ENCODE measurements around the gene IAPP. TPM values are rescaled to one million over a fixed set of nuclear protein-coding genes. Genes with fewer than 3 reads are reported as not detected.
"Not testable (repeated sequence)": the region's sequence is repeated elsewhere in the genome, so short reads cannot be mapped to it uniquely, and the experiment has no call there.

The IAPP gene
- total RNA-seq, 2 donors from 2014 or later = not detected

DNA sequence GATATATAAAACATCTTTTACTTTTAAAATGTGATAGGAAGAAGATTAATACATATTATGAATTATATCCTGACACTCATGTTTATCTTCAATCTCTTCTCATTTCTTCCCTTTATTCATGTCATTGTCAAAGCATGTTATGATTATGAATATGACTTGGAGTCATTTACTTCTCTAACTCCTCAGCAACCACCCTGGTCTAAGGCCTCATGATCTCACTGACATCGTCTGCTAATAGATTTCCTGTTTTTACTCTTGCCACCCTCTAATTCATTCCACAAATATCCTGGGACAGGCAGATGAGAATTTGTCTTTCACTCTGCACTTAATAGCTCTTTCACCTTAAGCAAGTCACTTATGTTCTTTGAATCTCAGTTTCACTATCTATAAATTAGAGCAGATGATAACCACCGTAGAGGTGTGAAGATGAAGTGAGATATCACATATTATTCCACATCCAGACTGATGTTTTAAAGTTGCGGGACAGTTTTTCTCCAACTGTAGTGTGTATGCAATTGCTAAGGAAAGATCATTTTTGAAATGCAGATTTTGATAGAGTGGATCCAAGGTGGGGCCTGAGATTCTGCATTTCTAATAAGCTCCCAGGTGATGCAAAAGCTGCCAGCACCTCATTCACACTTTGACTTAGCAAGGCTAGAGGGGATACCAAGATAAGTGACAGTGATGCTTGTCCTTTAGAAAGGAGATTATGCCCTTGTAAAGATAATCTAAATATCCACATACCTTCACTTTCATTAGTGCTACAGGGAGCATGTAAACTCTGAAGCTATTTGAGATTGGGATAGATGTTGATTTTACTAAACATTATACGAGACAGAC is 3.3 kb upstream of the IAPP start:
- Histone ChIP-seq H3K4me1 (no peaks in the 10 kb centered on the region), H3K36me3 (no peaks in the 10 kb centered on the region), H3K27me3 (no peaks in the 10 kb centered on the region), H3K27ac (no peak overlapping the region), H3K9me3 (no peaks in the 10 kb centered on the region), H3K4me3 (no peak overlapping the region)
- DNase-seq (ENCODE audit: low spot score) = no peak
- TF ChIP-seq, protein P1, sequence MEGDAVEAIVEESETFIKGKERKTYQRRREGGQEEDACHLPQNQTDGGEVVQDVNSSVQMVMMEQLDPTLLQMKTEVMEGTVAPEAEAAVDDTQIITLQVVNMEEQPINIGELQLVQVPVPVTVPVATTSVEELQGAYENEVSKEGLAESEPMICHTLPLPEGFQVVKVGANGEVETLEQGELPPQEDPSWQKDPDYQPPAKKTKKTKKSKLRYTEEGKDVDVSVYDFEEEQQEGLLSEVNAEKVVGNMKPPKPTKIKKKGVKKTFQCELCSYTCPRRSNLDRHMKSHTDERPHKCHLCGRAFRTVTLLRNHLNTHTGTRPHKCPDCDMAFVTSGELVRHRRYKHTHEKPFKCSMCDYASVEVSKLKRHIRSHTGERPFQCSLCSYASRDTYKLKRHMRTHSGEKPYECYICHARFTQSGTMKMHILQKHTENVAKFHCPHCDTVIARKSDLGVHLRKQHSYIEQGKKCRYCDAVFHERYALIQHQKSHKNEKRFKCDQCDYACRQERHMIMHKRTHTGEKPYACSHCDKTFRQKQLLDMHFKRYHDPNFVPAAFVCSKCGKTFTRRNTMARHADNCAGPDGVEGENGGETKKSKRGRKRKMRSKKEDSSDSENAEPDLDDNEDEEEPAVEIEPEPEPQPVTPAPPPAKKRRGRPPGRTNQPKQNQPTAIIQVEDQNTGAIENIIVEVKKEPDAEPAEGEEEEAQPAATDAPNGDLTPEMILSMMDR (IDR thresholded peaks at IDR 0.05) = no peak

- Histone ChIP-seq H3K4me1 (no peaks in the 10 kb centered on the region), H3K27me3 (no peaks in the 10 kb centered on the region), H3K9me3 (no peaks in the 10 kb centered on the region), H3K4me3 (no peak overlapping the region), H3K27ac (no peak overlapping the region), H3K36me3 (no peaks in the 10 kb centered on the region)
- DNase-seq (ENCODE audit: low spot score) = no peak
- TF ChIP-seq, protein P1 (IDR thresholded peaks at IDR 0.05) = no peak
Measured at GRCh38 chr12:21370845-21371449, 1.8 kb upstream of the IAPP start.

- TF ChIP-seq, protein P1 (IDR thresholded peaks at IDR 0.05) = no peak
- no peaks in the 10 kb centered on the region for H3K4me1 ChIP-seq
- DNase-seq (ENCODE audit: low spot score) = no peak
- no peaks in the 10 kb centered on the region for H3K9me3 ChIP-seq
- H3K4me3 ChIP-seq = no peak overlapping the region
- H3K36me3 ChIP-seq = no peaks in the 10 kb centered on the region
- H3K27me3 ChIP-seq = no peaks in the 10 kb centered on the region
- H3K27ac ChIP-seq = no peak overlapping the region
Measured at GRCh38 chr12:21379218-21379617, 6.5 kb downstream of the IAPP start.

DNA sequence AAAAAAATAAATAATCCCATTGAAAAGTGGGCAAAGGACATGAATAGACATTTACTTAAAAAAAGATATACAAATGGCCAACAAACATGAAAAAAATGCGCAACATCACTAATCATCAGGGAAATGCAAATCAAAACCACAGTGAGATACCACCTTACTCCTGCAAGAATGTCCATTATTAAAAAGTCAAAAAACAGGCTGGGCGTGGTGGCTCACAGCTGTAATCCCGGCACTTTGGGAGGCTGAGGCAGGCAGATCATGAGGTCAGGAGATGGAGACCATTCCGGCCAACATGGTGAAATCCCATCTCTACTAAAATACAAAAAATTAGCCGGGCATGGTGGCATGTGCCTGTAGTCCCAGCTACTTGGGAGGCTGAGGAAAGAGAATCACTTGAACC is 8.6 kb downstream of the IAPP start:
- not testable (repeated sequence) for DNase-seq (ENCODE audit: low spot score); H3K4me3 ChIP-seq; H3K9me3 ChIP-seq; H3K4me1 ChIP-seq; H3K36me3 ChIP-seq; H3K27me3 ChIP-seq; H3K27ac ChIP-seq

- DNase-seq (ENCODE audit: low spot score) = no peak
- no peaks in the 10 kb centered on the region for H3K36me3 ChIP-seq
- H3K9me3 ChIP-seq = no peaks in the 10 kb centered on the region
- H3K4me1 ChIP-seq = no peaks in the 10 kb centered on the region
- no peak overlapping the region for H3K4me3 ChIP-seq
- TF ChIP-seq, protein P1 (IDR thresholded peaks at IDR 0.05) = no peak
- H3K27me3 ChIP-seq = no peaks in the 10 kb centered on the region
- H3K27ac ChIP-seq = no peak overlapping the region
Measured at GRCh38 chr12:21384261-21384660, 11.6 kb downstream of the IAPP start.

GRCh38 chr12:21387174-21387573 is 14.5 kb downstream of the IAPP start:
- DNase-seq (ENCODE audit: low spot score) = no peak

More at GRCh38 chr12:21387174-21387573, 14.5 kb downstream of the IAPP start:
- H3K9me3 ChIP-seq = no peaks in the 10 kb centered on the region
- H3K36me3 ChIP-seq = no peaks in the 10 kb centered on the region
- H3K4me3 ChIP-seq = no peak overlapping the region
- TF ChIP-seq, protein P1 (IDR thresholded peaks at IDR 0.05) = no peak
- no peak overlapping the region for H3K27ac ChIP-seq
- H3K4me1 ChIP-seq = no peaks in the 10 kb centered on the region
- no peaks in the 10 kb centered on the region for H3K27me3 ChIP-seq

Data from right atrium auricular region (tissue), 2 donors.